NCI-H345 treated with DMSO at 0.1 percent for 48 hours (cell line): Measurements from ENCODE around the gene S100A12.
A peak's percentile ranks its signal among the peaks of the same experiment; 100 is the strongest.
"Not testable (repeated sequence)": the region's sequence is repeated elsewhere in the genome, so short reads cannot be mapped to it uniquely, and the experiment has no call there.

Experiments used
- DNase-seq: peaks from one replicate; lab custom pipeline; 2025; ENCODE audit not compliant: unreplicated experiment; lab: John Stamatoyannopoulos, UW

Gene S100A12

DNA sequence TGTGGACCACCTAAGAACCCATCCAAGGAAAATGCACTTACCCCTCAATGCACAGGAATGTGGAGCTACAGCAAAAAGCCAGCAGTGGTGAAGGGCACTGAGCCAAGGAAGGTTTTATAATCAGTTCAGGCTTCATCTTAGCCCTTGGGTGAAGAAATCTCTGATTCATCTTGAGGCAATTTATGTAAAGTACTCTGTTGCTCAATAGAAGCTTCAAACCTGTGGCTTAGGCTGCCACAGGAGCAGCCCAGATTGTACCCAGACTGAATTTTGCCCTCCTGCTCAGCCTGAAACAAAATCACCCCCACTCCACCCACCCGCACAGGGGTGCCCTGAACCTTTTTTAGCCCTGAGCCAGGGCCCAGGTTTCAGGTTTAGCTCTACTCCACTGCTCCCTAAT is at the start of gene S100A12:
TSS of gene S100A12 (minus strand) at position 111 of the 400 bp plus-strand sequence. CDS start 1,029 bp downstream, outside the sequence.
- DNase-seq = no peak

DNA sequence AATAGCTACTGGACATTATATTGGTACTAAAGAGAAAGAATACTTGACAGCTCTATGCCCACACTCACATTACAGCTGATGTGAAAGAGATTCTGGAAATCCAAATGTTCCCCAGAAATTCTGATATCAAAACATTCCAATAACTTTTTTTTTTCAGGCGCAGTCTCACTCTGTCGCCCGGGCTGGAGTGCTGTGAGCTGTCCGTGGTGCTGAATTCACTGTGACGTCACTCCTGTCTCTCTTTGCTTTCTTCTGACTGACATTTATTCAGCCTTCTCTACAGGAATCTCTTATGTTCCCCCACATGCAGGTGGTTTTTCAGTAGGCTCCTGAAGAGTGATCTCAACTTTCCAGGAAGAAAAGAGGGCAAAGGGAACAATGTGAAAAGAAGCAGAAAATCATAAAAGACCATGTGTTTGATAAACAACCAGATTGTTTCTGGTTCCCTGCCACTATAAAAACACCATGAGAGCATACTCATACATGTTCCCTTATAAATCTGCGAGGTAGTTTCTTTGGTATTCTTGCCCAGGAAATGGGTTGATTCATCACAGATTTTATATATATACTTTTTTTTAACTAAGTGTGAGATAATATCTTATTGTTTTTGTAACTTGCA is 47.1 kb upstream of the S100A12 start:
- DNase-seq = no peak

DNA sequence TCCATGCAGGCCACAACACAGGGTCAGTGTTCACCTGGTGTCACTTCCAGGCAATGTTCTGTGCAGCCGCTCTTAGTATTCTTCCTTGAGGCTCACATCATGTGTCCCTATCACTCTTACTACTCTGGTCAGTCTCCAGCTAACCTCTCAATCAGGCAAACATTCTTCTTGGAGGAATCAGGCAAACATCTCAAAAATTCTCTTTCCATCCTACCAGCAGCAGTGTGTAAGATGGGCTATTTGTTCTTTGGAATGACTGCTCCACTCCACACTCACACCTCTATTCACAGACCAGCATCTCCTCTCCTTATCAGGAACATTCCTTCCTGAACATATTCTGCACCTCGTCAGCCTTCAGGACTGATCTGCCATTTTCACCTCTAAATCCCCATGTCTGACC is 44.9 kb upstream of the S100A12 start:
- DNase-seq = no peak

DNA sequence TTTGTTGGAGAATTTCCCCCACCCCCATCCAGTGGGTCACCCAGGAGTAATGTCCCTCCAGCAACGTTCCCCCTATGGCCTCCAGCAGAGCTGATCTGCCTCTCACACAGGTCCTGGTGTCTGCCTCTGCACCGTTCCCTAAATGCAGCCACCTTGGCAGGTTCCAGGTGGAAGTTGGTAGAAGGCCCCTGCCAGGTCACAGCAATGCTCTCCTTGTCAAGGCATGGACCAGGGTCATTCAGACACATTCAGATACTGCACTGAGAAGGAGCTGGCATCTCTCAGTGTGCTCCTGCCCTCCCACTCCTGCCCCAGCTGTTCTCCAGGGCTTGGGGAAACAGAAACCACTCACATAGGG is 44.0 kb upstream of the S100A12 start:
- not testable (repeated sequence) for DNase-seq

DNA sequence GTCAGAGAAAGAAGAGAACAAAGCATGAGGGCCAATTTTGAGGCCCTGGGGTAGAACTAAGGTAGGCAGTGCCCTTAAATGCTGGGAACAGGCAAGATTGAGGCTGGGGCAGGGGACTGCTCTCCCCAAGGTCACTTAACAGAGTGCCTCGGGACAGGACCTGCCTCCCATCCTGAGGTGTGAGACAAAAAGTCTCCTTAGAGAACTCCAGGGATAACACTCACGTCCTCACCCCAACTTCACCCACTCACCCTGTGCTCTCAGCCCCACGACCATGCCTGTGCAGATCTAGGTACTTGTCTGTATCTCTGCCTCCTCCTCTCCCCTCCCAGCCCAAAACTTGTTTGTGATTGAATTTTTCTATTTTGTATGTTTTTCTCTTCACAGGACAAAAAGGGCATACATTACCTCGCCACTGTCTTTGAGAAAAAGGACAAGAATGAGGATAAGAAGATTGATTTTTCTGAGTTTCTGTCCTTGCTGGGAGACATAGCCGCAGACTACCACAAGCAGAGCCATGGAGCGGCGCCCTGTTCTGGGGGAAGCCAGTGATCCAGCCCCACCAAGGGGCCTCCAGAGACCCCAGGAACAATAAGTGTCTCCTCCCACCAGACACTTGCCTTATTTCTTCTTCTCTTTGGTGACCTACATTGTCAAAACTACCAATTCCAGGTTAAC is 43.5 kb upstream of the S100A12 start:
- not testable (repeated sequence) for DNase-seq

DNA sequence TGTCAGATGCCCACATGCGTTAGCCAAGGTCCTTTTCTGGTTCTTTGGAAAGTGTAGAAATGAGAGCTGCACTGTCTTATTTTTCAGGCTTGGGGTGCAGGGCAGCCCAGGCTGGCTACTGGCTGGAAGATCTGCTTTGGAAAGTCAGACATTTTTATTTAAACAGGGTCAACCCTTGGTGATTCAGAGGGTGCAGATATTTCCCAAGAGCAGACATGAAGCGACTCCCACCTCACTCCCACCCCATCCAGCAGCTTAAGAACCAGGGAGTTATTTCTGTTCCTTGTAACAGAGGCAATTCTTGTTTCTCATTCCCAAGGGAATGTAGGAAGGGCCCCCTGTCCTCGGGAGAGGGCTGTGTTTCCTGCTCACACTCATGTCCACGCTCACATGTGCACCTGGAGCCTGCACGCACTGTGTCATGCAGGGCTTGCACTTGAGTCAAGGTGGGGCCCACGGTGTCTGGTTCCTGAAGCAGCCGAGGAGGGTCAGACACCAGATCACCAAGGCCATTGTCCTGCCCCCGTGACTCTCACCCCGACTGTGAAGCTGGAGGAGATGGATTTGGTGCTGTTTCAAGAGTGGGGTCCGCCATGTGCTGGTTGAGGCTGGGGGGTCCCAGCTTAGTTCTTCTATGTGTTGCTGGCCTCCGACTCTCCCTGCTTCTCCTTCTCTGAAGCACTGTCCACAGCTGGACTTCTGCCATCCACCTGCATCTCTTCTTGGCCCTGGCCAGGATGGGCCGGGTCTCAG is 41.9 kb upstream of the S100A12 start:
- no peak for DNase-seq

DNA sequence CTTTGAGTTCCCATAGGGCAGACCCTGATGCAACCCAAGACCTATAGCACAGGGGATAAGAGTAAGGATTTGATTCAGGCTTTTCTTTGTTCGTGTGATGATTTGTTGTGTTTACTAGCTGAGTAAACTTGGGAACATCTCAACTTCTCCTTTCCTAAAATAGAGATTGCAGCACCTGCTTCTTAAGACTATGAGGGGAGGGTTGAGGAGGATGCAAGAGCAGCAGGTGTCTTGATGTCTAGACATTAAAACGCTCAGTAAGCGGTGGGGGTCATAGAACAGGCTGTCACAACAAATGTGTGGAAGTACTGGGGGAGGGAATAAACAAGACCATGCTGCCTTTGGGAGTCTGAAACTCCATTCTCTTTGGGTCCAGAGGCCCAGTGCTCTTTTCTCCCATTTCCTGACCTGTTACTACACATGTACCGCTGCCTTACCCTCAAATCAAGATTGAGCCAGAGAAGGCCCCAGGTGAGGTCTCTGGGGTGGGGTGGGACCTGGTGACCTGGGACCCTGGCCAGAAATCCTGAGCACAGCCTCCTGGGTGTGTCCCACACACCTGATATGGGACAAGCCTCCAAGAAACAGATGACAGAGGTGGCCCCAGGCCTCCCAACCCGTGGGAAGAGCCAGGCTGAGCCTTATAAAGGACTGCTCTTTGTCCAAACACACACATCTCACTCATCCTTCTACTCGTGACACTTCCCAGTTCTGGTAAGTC is 40.6 kb upstream of the S100A12 start, which contains the start of gene S100A7A:
TSS of gene S100A7A (plus strand) at position 671 of the 721 bp plus-strand sequence. CDS start 1,563 bp downstream, outside the sequence.
- DNase-seq = no peak

DNA sequence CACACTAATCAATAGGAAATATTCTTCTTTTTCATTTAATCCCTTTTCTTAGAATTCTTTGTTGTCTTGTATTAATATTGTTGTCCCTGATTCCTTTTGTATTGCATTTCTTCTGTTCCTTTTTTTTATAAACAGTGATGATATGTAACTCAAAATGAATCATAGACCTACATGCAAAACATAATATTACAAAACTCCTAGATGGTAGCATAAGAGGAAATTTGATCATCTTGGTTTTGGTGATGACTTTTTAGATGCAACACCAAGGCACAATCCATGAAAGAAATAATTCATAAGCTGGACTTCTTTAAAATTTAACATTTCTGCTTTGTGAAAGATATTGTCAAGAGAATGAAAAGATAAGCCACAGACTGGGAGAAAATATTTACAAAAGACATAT is 38.5 kb upstream of the S100A12 start:
- not testable (repeated sequence) for DNase-seq

DNA sequence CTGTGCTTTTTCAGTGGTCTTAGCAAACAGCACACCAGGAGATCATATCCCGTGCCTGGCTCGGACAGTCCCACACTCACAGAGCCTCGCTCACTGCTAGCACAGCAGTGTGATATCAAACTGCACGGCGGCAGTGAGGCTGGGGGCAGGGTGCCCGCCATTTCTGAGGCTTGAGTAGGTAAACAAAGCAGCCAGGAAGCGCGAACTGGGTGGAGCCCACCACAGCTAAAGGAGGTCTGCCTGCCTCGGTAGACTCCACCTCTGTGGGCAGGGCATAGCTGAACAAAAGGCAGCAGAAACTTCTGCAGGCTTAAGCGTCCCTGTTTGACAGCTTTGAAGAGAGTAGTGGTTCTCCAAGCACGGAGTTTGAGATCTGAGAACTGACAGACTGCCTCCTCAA is 31.9 kb upstream of the S100A12 start:
- not testable (repeated sequence) for DNase-seq

DNA sequence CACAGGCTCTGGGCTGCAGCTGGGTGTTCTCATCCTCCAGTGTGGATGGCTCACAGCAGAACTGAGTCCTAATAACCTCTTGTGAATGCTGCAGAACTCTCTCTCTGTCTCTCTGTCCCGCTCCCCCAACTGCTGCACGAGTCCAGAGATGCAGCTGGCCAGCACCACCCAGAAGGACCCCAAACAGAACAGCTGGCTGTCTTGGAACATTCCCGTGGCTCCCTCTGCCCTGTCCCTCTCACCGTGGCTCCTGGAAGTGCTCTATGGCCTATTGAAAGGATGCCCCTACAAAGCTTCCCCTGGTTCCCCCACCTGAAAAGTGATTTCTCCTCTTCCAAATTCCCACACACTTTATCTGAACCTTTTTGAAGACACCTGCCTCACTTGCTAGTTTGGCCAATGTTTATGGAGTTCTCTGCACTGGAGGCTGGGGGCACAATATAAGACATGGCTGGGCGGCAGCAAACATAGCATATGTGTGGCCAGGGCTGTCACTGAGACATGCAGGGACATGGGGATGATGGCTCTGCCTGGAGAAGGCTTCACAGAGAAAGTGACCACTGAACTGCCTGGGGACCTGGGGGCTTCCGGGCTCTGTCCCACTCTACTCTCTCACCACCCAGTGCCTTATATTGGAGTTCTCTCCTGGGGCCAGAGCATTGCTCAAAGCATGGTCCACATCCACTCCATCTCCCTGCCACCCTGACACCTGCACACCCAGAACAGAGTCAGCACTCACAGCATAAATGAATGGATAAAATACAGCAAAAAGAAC is 30.6 kb upstream of the S100A12 start:
- not testable (repeated sequence) for DNase-seq

DNA sequence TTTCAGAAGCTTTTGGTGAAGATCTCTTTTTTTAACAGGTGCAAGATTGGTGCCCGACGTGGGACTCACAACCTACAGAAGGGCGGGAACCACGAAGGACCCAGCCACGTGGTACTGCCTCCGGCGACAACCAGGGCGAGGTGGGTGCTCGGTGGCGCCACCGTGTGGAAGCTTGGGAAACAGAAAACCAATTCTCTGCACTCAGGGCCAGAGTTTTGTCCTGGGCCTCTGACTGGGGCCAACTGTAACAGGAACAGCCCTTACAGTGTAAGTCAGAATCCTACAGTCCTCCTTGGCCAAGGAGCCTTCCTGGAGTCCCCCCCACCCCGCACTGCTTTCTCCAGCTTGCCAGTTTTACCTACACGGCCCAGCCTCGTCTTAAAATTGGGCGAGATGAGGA is 29.3 kb upstream of the S100A12 start:
- no peak for DNase-seq

DNA sequence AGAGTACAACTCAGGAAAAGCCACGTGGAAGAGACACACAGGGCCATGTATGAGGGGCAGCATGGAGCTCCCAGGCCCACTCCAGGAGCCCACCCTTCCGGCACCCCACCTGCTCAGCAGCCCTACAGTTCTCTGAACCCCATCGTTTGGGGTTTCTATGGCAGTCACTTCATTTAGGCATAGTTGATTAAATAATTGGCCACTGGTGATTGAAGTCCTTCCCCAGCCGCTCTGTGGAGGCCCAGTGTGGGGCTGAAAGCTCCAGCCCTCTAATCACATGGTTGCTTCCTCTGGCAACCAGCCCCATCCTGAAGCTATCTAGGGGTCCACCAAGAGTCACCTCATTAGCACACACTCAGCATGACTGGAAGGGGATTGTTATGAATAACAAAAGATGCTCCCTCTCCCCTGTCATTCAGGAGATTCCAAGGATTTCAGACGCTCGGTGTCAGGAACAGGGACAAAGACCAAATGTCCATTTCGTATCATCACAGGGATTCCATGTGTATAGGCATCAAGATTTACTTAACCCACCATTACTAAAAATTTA is 28.7 kb upstream of the S100A12 start:
- DNase-seq = no peak

DNA sequence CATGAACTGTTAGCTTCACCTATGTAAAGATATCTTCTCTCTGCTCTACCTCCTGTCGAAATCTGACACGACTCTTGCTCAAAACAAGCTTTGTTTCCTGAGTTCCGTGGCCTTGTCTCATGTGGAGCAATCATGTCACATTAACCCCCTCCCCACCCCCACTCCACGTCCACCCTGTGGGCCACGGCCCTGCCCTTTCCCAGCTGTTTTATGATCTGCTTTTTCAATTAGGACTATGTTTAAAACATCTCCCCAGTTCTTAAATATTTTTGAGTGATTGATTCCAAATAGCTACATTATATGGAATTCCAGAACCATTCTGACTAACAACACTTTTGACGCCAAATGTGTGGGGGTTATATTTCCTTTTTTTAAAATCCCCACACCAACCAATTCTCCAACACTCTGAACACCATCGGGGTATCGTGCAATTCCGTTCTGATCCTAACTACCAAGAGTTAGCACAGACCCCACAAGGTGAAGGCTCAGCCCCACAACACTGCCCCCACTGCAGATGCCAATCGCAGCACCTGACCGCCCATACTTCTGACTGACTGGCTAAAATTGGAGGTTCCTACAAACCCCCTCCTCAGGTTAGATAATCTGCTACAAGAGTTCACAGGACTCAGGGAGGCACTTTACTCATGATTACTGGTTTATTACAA is 28.1 kb upstream of the S100A12 start:
- DNase-seq = no peak

DNA sequence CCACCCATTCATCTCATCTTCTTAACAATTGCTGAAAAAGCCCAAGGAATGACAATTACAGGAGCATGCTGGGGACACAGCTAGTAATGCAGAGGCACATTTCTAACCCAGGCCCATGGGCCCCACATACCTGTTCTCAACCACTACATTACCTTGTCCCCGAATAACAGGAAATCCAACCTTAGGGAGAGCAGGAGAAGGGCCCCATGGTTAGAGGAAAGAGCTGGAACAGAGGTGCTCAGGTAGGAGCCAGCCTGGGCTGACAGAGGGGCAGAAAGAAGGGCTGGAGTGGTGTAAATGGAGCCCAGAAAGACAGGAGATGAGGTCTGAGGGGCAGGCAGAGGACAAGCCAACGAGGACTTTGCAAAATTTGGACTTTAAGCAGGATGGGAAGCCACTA is 26.8 kb upstream of the S100A12 start:
- no peak for DNase-seq

DNA sequence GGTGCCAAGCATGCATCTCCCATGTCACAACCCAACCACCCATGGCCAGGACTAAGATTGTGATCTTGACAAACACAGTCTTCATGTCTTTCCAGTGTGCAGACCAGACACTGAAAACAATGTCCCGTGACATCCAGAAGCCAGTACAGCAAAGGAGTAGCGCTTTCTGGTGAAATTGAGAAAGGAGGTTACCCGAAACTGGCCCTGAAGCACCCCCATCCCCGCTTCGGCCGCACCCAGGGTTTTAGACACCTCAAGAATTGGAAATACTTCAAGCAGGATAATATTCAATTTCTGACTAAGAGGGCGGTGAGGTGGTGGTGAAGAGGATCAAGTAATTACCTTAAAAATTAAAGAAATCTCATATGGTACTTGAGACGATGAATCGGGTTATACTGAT is 26.0 kb upstream of the S100A12 start:
- DNase-seq = no peak

DNA sequence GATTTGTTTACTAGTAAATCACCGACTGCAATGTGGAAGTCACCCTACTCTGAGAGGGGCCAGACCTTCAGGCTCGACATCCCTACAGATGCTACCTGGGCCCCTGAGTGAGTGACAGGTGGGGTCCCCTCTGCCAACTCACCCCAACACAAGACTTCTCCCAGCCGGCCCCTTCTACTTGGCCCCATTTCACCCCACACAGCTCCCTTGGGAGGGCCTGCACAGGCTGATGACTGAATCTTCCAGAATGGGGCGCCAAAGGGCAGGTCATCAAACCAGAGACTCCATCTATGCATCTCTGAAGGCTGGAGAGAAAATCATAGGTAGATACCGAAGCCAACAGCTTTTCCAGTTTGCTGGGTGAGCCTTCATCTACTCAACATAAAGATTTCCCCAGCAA is 24.8 kb upstream of the S100A12 start:
- peak; percentile 29 for DNase-seq

DNA sequence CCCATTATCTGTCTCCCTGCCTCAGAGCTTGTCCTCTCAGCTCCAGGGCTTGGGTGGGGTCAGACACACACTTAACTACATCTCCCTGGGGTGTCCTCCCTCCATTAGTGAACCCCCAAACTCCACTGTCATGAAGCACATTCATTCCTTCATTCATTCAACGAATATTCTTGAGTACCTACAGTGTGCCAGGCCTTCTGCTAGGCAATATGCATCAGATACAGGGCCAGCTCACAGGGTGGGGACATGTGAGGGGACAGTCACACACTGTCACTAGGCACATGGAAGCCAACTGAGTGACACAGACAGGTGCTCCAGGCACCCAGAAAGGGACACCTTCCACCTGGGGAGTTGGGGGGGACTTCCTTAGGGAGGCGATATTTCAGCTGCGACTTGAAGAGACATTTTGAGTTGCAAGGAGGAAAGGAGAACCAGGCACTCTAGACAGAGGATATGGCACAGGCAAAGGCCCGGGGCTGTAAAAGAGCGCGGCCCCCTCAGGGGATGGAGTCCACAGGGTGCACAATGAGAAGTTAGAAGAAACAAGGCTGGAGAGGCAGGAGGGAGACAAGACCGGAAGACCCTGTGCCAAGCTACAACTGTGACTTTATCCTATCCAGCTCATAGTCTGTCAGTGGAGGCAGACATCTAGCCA is 24.1 kb upstream of the S100A12 start:
- DNase-seq = no peak

DNA sequence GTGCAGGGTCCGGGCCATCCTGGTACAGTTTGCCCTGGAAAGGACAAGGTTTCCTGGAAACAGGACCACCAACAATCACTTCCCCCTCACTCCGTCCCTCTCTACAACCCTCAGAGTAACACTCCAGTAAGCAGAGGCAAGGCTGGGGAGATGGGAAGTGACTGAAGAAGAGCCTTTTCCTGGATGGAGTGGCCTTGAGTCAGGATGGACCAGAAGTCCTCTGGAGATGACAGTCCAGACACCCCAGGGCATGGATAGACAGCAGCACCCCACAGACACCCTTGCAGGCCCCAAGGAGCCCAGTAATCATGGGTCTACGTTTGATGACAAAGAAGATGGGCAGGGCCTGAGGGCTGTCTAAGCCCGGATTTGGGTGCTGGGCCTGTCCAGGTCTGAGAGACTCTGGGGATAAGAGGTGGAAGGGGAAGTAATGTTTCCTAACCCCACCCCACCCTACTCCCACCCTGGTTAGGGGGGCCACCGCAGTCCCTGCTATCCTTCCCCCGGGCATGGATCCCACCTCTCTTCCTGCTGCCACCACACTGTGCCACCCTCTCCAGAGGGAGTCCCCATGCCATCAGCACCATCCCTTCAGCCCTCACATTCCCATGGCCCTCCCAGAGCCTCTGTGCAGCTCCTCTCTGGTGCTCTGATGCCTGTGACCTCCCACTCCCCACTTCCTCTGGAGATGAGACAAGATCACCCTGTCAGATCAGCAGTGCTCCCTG is 22.7 kb upstream of the S100A12 start:
- DNase-seq = no peak
